ENCODE results near the gene ATP8A2. TPM values are rescaled to one million over a fixed set of nuclear protein-coding genes. Genes with fewer than 3 reads are reported as not detected.

ATP8A2 gene
- total and polyA plus RNA-seq, 12 donors, result under 0.01 to 0.18 (median 0.10) TPM; not detected in 3

GRCh38 chr13:25335856-25336255 is 35.9 kb upstream of the ATP8A2 start:
- intact Hi-C loops (cut with DNase I), result loop anchor here in 1 of 10 donors (10.0 kb wide), 1 partner anchor 81 kb away; no protein-coding TSS in a partner anchor
- Histone ChIP-seq H3K27ac (no peak overlapping the region), H3K9me3 (no peaks in the 10 kb centered on the region), H3K4me1 (no peaks in the 10 kb centered on the region), H3K36me3 (peaks cover 0 to 99% (median 32%) of the 10 kb centered on the region in 9 donors), H3K4me3 (no peak overlapping the region), H3K27me3 (no peaks in the 10 kb centered on the region)
- no peak for DNase-seq
- TF ChIP-seq CTCF (IDR thresholded peaks at IDR 0.05), result no peak
- no peak for ATAC-seq
- 60 to 80% methylated on average over 3 of the region's 3 CpGs for WGBS, 2 donors

GRCh38 chr13:25345576-25345975 is 26.2 kb upstream of the ATP8A2 start:
- Histone ChIP-seq H3K27ac (no peak overlapping the region), H3K4me3 (no peak overlapping the region), H3K36me3 (peaks cover 0 to 19% (median 2%) of the 10 kb centered on the region in 9 donors), H3K4me1 (no peaks in the 10 kb centered on the region), H3K27me3 (no peaks in the 10 kb centered on the region), H3K9me3 (peaks cover 0 to 4% (median 0%) of the 10 kb centered on the region in 11 donors)
- TF ChIP-seq CTCF (IDR thresholded peaks at IDR 0.05), result no peak
- WGBS, 2 donors, result 93 to 95% methylated on average over 2 of the region's 2 CpGs
- intact Hi-C loops (cut with DNase I), result no loop called here
- ATAC-seq, result no peak
- DNase-seq, result no peak

- Histone ChIP-seq H3K4me1 (no peaks in the 10 kb centered on the region), H3K4me3 (no peak overlapping the region), H3K36me3 (peaks cover 0 to 4% (median 0%) of the 10 kb centered on the region in 9 donors), H3K27ac (no peak overlapping the region), H3K9me3 (peaks cover 0 to 4% (median 0%) of the 10 kb centered on the region in 11 donors), H3K27me3 (peaks cover 0 to 6% (median 0%) of the 10 kb centered on the region in 7 donors)
- WGBS, 2 donors, result 71 to 80% methylated on average over 2 of the region's 2 CpGs
- intact Hi-C loops (cut with DNase I), result no loop called here
- ATAC-seq, result no peak
- no peak for TF ChIP-seq CTCF (IDR thresholded peaks at IDR 0.05)
- no peak for DNase-seq
Observed at GRCh38 chr13:25347151-25347550, 24.6 kb upstream of the ATP8A2 start.

GRCh38 chr13:25351404-25351803 is 20.4 kb upstream of the ATP8A2 start:
- TF ChIP-seq CTCF (IDR thresholded peaks at IDR 0.05), result no peak
- Histone ChIP-seq H3K27me3 (peaks cover 0 to 40% (median 22%) of the 10 kb centered on the region in 7 donors), H3K9me3 (no peaks in the 10 kb centered on the region), H3K4me3 (no peak overlapping the region), H3K27ac (no peak overlapping the region), H3K4me1 (no peaks in the 10 kb centered on the region), H3K36me3 (no peaks in the 10 kb centered on the region)
- intact Hi-C loops (cut with DNase I), result no loop called here
- ATAC-seq (no peak), DNase-seq (no peak)
- WGBS, 2 donors, result 91 to 97% methylated on average over 1 of the region's 1 CpG
